ENCODE measurements around the gene LCE2D. TPM values are rescaled to one million over a fixed set of nuclear protein-coding genes. Genes with fewer than 3 reads are reported as not detected.

LCE2D gene
- total RNA-seq, 1 experiment from 2014 or later, result not detected

GRCh38 chr1:152697701-152698600 is 34.8 kb downstream of the LCE2D start, which contains the start of gene LCE2A:
TSS of gene LCE2A (plus strand) at chr1:152698345. CDS start at chr1:152698902, 557 bp downstream.
- CTCF ChIA-PET, result no interaction called here
- BruUV-seq (replicated peaks), result no TSS peak
- no peaks in the 10 kb centered on the region for H3K4me1 ChIP-seq (replicated peaks; ENCODE audit: insufficient read depth)
- no peak within 1 kb of the TSS for H2AFZ ChIP-seq
- no peak for DNase-seq
- H3K27ac ChIP-seq, result no peak within 1 kb of the TSS
- H3K4me3 ChIP-seq, result no peak within 1 kb of the TSS
- H3K9me2 ChIP-seq (ENCODE audit: insufficient read depth), result no peaks in the 10 kb centered on the region
- POLR2A ChIA-PET (ENCODE audit: unreplicated experiment), result no interaction called here
- TF ChIP-seq CTCF (conservative IDR thresholded peaks at IDR 0.05) (no peak), EZH2 (IDR thresholded peaks at IDR 0.05; ENCODE audit: low read depth) (no peak)
- no peaks in the 10 kb centered on the region for H3K9me3 ChIP-seq (ENCODE audit: insufficient read depth, low read depth)
- no peaks in the 10 kb centered on the region for H3K79me2 ChIP-seq (ENCODE audit: low read depth)
- H3K27me3 ChIP-seq (ENCODE audit: insufficient read depth, low read depth), result peaks cover 29% of the 10 kb centered on the region
- H3F3A ChIP-seq (ENCODE audit: insufficient read depth, low read depth), result no peaks in the 10 kb centered on the region
- H3K36me3 ChIP-seq (ENCODE audit: low read depth), result no peaks in the 10 kb centered on the region
- no peak within 1 kb of the TSS for H3K4me2 ChIP-seq
- H4K20me1 ChIP-seq (ENCODE audit: insufficient read depth), result no peaks in the 10 kb centered on the region
- intact Hi-C loops (cut with micrococcal nuclease; ENCODE audit: unreplicated experiment), result no loop called here

GRCh38 chr1:152699746-152700145 is 36.6 kb downstream of the LCE2D start:
- intact Hi-C loops (cut with micrococcal nuclease; ENCODE audit: unreplicated experiment), result no loop called here
- CTCF ChIA-PET, result no interaction called here
- BruUV-seq (replicated peaks), result no TSS peak

GRCh38 chr1:152707860-152708259 is 44.7 kb downstream of the LCE2D start, which contains the start of gene LCE4A:
TSS of gene LCE4A (plus strand) at chr1:152708160. CDS start at chr1:152709076, 916 bp downstream.
- Histone ChIP-seq H3F3A (ENCODE audit: insufficient read depth, low read depth) (no peaks in the 10 kb centered on the region), H2AFZ (no peak within 1 kb of the TSS), H3K4me2 (no peak within 1 kb of the TSS), H3K36me3 (ENCODE audit: low read depth) (no peaks in the 10 kb centered on the region), H3K27me3 (ENCODE audit: insufficient read depth, low read depth) (no peaks in the 10 kb centered on the region; the same call in 1 of the 2 replicates), H3K4me1 (replicated peaks; ENCODE audit: insufficient read depth) (no peaks in the 10 kb centered on the region), H3K9me2 (ENCODE audit: insufficient read depth) (no peaks in the 10 kb centered on the region), H3K9me3 (ENCODE audit: insufficient read depth, low read depth) (no peaks in the 10 kb centered on the region), H3K79me2 (ENCODE audit: low read depth) (no peaks in the 10 kb centered on the region), H3K27ac (no peak within 1 kb of the TSS), H3K4me3 (no peak within 1 kb of the TSS), H4K20me1 (ENCODE audit: insufficient read depth) (no peaks in the 10 kb centered on the region)
- BruUV-seq (replicated peaks), result no TSS peak
- POLR2A ChIA-PET (ENCODE audit: unreplicated experiment), result no interaction called here
- intact Hi-C loops (cut with micrococcal nuclease; ENCODE audit: unreplicated experiment), result no loop called here
- TF ChIP-seq EZH2 (IDR thresholded peaks at IDR 0.05; ENCODE audit: low read depth) (no peak), CTCF (conservative IDR thresholded peaks at IDR 0.05) (no peak)
- CTCF ChIA-PET, result no interaction called here
- no peak for DNase-seq

More at GRCh38 chr1:152699746-152700145, 36.6 kb downstream of the LCE2D start:
- DNase-seq, result no peak
- H3K4me2 ChIP-seq, result no peak overlapping the region
- H3K4me3 ChIP-seq, result no peak overlapping the region
- H3K4me1 ChIP-seq (replicated peaks; ENCODE audit: insufficient read depth), result no peaks in the 10 kb centered on the region
- no peaks in the 10 kb centered on the region for H3K79me2 ChIP-seq (ENCODE audit: low read depth)
- no peaks in the 10 kb centered on the region for H3K9me2 ChIP-seq (ENCODE audit: insufficient read depth)
- H2AFZ ChIP-seq, result no peak overlapping the region
- no peaks in the 10 kb centered on the region for H3K36me3 ChIP-seq (ENCODE audit: low read depth)
- POLR2A ChIA-PET (ENCODE audit: unreplicated experiment), result no interaction called here
- no peaks in the 10 kb centered on the region for H3F3A ChIP-seq (ENCODE audit: insufficient read depth, low read depth)
- H4K20me1 ChIP-seq (ENCODE audit: insufficient read depth), result no peaks in the 10 kb centered on the region
- TF ChIP-seq EZH2 (IDR thresholded peaks at IDR 0.05; ENCODE audit: low read depth), result no peak
- TF ChIP-seq CTCF (conservative IDR thresholded peaks at IDR 0.05), result no peak
- no peaks in the 10 kb centered on the region for H3K9me3 ChIP-seq (ENCODE audit: insufficient read depth, low read depth)
- H3K27me3 ChIP-seq (ENCODE audit: insufficient read depth, low read depth), result peaks cover 29% of the 10 kb centered on the region
- H3K27ac ChIP-seq, result no peak overlapping the region

Other genes with a start within 250 kb of the LCE2D start
- not detected in 2 replicates for gene CRNN, start 249.1 kb upstream of the LCE2D start, total RNA-seq (2021)
- not detected in 2 replicates for gene LCE5A, start 152.6 kb upstream of the LCE2D start, total RNA-seq (2021)
- gene CRCT1, start 148.9 kb upstream of the LCE2D start, total RNA-seq (2021), result not detected in 2 replicates
- not detected in 2 replicates for gene LCE3E, start 96.6 kb upstream of the LCE2D start, total RNA-seq (2021)
- not detected in 2 replicates for gene LCE3D, start 82.9 kb upstream of the LCE2D start, total RNA-seq (2021)
- not detected in 2 replicates for gene LCE3C, start 63.1 kb upstream of the LCE2D start, total RNA-seq (2021)
- not detected in 2 replicates for gene LCE3B, start 49.6 kb upstream of the LCE2D start, total RNA-seq (2021)
- not detected in 2 replicates for gene LCE3A, start 40.3 kb upstream of the LCE2D start, total RNA-seq (2021)
- gene LCE2C, start 11.9 kb downstream of the LCE2D start, total RNA-seq (2021), result not detected in 2 replicates
- not detected in 2 replicates for gene LCE2B, start 22.7 kb downstream of the LCE2D start, total RNA-seq (2021)
- gene LCE2A, start 35.0 kb downstream of the LCE2D start, total RNA-seq (2021), result not detected in 2 replicates
- gene LCE4A, start 44.8 kb downstream of the LCE2D start, total RNA-seq (2021), result not detected in 2 replicates
- gene KPRP, start 94.6 kb downstream of the LCE2D start, total RNA-seq (2021), result not detected in 2 replicates
- not detected in 2 replicates for gene LCE1F, start 111.8 kb downstream of the LCE2D start, total RNA-seq (2021)
- gene LCE1E, start 122.9 kb downstream of the LCE2D start, total RNA-seq (2021), result not detected in 2 replicates
- not detected in 2 replicates for gene LCE1D, start 133.3 kb downstream of the LCE2D start, total RNA-seq (2021)
- not detected in 2 replicates for gene LCE1C, start 143.3 kb downstream of the LCE2D start, total RNA-seq (2021)
- not detected in 2 replicates for gene LCE1B, start 148.6 kb downstream of the LCE2D start, total RNA-seq (2021)
- gene LCE1A, start 164.1 kb downstream of the LCE2D start, total RNA-seq (2021), result not detected in 2 replicates
- gene LCE6A, start 179.5 kb downstream of the LCE2D start, total RNA-seq (2021), result not detected in 2 replicates
- not detected in 2 replicates for gene LCE7A, start 196.6 kb downstream of the LCE2D start, total RNA-seq (2021)
- not detected in 2 replicates for gene SMCP, start 214.9 kb downstream of the LCE2D start, total RNA-seq (2021)
- not detected in 2 replicates for gene IVL, start 245.2 kb downstream of the LCE2D start, total RNA-seq (2021)

Data from PC-9 (cell line).